SK-N-SH (cell line): ENCODE measurements around the gene SPSB1.

Experiments
- POLR2AphosphoS5 ChIP-seq: IDR thresholded peaks from 2 replicates; pipeline ENCODE4 v1.6.1; 2012; ENCODE audit warnings: low read depth, low read length
- RCOR1 ChIP-seq: fragments of 150-350 bp; IDR thresholded peaks from 2 replicates; pipeline ENCODE4 v1.6.1; 2017; ENCODE audit warnings: antibody characterized with exemption, low read length
- TCF12 ChIP-seq: IDR thresholded peaks from 2 replicates; pipeline ENCODE4 v1.4.0; 2012
- USF2 ChIP-seq: fragments of 150-350 bp; IDR thresholded peaks from 2 replicates; pipeline ENCODE4 v1.6.1; 2017; ENCODE audit warnings: antibody characterized with exemption, low read length, low read depth, borderline replicate concordance
- YY1 ChIP-seq: IDR thresholded peaks from 2 replicates; pipeline ENCODE4 v1.4.0; 2012; ENCODE audit warnings: low read depth, mild to moderate bottlenecking

DNA sequence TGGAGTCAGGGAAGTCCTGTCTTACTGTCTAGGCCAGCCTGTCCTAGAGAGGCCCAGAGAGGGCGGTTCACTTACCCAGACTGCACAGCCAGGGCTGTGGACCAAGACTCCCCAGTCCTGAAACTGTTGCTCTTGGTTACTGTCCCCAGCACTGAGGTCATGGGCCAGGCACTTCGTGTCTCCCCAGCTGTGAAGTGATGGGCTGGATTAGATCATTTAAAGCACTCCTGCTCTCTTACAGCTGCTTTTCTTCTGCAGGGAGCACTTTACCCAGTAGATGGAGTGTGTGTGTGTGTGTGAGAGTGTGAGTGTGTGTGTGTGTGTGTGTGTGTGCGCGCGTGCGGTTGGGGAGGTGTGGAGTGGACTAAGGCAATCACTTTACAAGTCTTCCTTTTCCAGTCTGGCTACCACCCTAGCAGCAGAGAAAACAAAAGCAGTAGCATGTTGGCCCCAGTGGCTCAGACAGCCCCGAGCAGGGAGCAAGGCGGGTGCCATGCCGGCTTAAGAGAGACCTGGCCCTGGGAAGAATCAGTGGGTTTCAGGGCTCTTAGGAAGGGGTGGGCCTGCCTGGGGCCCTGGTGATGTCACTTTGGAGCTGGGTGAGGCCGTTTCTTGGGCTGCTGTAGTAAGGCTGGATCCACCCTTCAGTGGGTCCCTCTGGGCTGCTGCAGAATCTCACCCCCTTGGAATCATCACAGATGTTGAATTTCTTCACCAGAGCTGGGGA lies 2.4 kb downstream of the SPSB1 start:
- TF ChIP-seq RCOR1 (no peak), POLR2AphosphoS5 (no peak), YY1 (no peak), USF2 (no peak), TCF12 (no peak)
